Activated CD4-positive, alpha-beta T cell treated with anti-CD3 and anti-CD28 coated beads for 36 hours (primary cell): ENCODE data around the gene VPS33A. TPM values are rescaled to one million over a fixed set of nuclear protein-coding genes. Genes with fewer than 3 reads are reported as not detected.

Experiments used
- total RNA-seq, 2 experiments: library from RNA; stranded (reverse); gene quantifications; one replicate each; pipeline ENCODE4 v1.2.3, GENCODE V29; 2021

The VPS33A gene
- total RNA-seq, 2 experiments from 2014 or later, result 24.8 to 26.4 TPM

Other genes starting within 250 kb of the VPS33A start
- gene BCL7A, start 244.6 kb downstream of the VPS33A start, total RNA-seq, result 1 to 10 TPM; 6.4 to 6.6 TPM
- 10 to 100 TPM; 17.7 to 26.4 TPM for gene MLXIP, start 187.7 kb downstream of the VPS33A start, total RNA-seq
- gene IL31, start 92.3 kb downstream of the VPS33A start, total RNA-seq, result 1 to 10 TPM; 2.1 to 4.0 TPM
- gene LRRC43, start 83.4 kb downstream of the VPS33A start, total RNA-seq, result under 1 TPM in 1 of 2 experiments, not detected in 1; 0.37 TPM
- 1 to 10 TPM; 2.0 to 2.6 TPM for gene B3GNT4, start 62.8 kb downstream of the VPS33A start, total RNA-seq
- gene DIABLO, start 40.4 kb downstream of the VPS33A start, total RNA-seq, result 10 to 100 TPM; 46.3 to 47.0 TPM
- 10 to 100 TPM; 53.9 to 58.6 TPM for gene CLIP1, start 156.2 kb upstream of the VPS33A start, total RNA-seq
- gene ZCCHC8, start 234.4 kb upstream of the VPS33A start, total RNA-seq, result 10 to 100 TPM; 34.7 to 39.1 TPM